Measurements from ENCODE around the gene NLRC5.

DNA sequence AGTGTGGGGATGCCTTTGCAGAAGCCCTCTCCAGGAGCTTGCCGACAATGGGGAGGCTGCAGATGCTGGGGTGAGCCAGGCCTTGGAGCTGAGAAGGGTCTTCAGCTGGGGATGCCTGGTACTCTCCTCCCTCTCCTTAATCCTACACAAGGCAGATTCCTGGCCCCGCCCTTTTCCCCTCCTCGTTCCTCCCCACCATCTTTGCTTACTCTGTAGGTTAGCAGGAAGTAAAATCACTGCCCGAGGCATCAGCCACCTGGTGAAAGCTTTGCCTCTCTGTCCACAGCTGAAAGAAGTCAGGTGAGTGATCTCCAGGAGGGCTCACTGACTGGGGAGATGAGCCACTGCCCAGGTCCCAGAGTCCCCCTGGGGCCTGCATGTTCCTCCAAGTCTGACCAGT is 38.7 kb downstream of the NLRC5 start:
- TF ChIP-seq, protein P1, sequence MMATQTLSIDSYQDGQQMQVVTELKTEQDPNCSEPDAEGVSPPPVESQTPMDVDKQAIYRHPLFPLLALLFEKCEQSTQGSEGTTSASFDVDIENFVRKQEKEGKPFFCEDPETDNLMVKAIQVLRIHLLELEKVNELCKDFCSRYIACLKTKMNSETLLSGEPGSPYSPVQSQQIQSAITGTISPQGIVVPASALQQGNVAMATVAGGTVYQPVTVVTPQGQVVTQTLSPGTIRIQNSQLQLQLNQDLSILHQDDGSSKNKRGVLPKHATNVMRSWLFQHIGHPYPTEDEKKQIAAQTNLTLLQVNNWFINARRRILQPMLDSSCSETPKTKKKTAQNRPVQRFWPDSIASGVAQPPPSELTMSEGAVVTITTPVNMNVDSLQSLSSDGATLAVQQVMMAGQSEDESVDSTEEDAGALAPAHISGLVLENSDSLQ (IDR thresholded peaks at IDR 0.05), result no peak
- TF ChIP-seq FOXM1 (IDR thresholded peaks at IDR 0.05; ENCODE audit: borderline replicate concordance), result no peak
- TF ChIP-seq BHLHE40 (IDR thresholded peaks at IDR 0.05; ENCODE audit: borderline replicate concordance), result no peak
- no peak for TF ChIP-seq SP1 (IDR thresholded peaks at IDR 0.05)
